Stimulated activated CD4-positive, alpha-beta T cell treated with anti-CD3 and anti-CD28 coated beads, Interleukin-12 subunit alpha, Interleukin-12 subunit beta, amount 100 ng/mL, for 4 hours (primary cell): ENCODE measurements around the gene RBBP7.
"Not testable (repeated sequence)": the region's sequence is repeated elsewhere in the genome, so short reads cannot be mapped to it uniquely, and the experiment has no call there.

Experiments
- DNase-seq: peaks from one replicate; pipeline ENCODE4 v3.0.0-alpha.2; 2020

Gene RBBP7

GRCh38 chrX:16862829-16863228, 7.3 kb downstream of the RBBP7 start:
- DNase-seq = no peak

- no peak for DNase-seq
These were observed 13.4 kb downstream of the RBBP7 start for GRCh38 chrX:16856744-16857143.

- not testable (repeated sequence) for DNase-seq
These were observed 14.1 kb downstream of the RBBP7 start for GRCh38 chrX:16856076-16856404.

- no peak for DNase-seq
These were observed 14.6 kb downstream of the RBBP7 start for GRCh38 chrX:16855363-16856075.

GRCh38 chrX:16853537-16853936, 16.6 kb downstream of the RBBP7 start:
- no peak for DNase-seq

GRCh38 chrX:16852617-16853179, 17.5 kb downstream of the RBBP7 start:
- DNase-seq = no peak

- DNase-seq = no peak
These were observed 18.3 kb downstream of the RBBP7 start for GRCh38 chrX:16851827-16852226.

- DNase-seq = no peak
These were observed 18.7 kb downstream of the RBBP7 start for GRCh38 chrX:16851421-16851820.

- DNase-seq = no peak
These were observed 21.6 kb downstream of the RBBP7 start for GRCh38 chrX:16848541-16848940.

GRCh38 chrX:16845686-16846085, 24.5 kb downstream of the RBBP7 start:
- DNase-seq = no peak

- no peak for DNase-seq
These were observed 26.8 kb downstream of the RBBP7 start for GRCh38 chrX:16843208-16843909.

- no peak for DNase-seq
These were observed 27.5 kb downstream of the RBBP7 start for GRCh38 chrX:16842684-16843083.

GRCh38 chrX:16839852-16840460, 30.2 kb downstream of the RBBP7 start:
- DNase-seq = no peak

- DNase-seq = no peak
These were observed 30.8 kb downstream of the RBBP7 start for GRCh38 chrX:16839219-16839851.

GRCh38 chrX:16838202-16839066, 31.7 kb downstream of the RBBP7 start:
- no peak for DNase-seq

GRCh38 chrX:16836371-16836770, 33.8 kb downstream of the RBBP7 start:
- DNase-seq = no peak

GRCh38 chrX:16834806-16835205, 35.4 kb downstream of the RBBP7 start:
- no peak for DNase-seq

- DNase-seq = no peak
These were observed 37.9 kb downstream of the RBBP7 start for GRCh38 chrX:16832301-16832700.

- DNase-seq = no peak
These were observed 41.8 kb downstream of the RBBP7 start for GRCh38 chrX:16828124-16828908.

- DNase-seq = no peak
These were observed 42.9 kb downstream of the RBBP7 start for GRCh38 chrX:16827225-16827624.

GRCh38 chrX:16826207-16826606, 44.0 kb downstream of the RBBP7 start:
- no peak for DNase-seq
